ENCODE measurements around the gene TIA1. TPM values are rescaled to one million over a fixed set of nuclear protein-coding genes. Genes with fewer than 3 reads are reported as not detected.

TIA1 gene
- total RNA-seq, 1 experiment from 2014 or later, result 150 TPM

DNA sequence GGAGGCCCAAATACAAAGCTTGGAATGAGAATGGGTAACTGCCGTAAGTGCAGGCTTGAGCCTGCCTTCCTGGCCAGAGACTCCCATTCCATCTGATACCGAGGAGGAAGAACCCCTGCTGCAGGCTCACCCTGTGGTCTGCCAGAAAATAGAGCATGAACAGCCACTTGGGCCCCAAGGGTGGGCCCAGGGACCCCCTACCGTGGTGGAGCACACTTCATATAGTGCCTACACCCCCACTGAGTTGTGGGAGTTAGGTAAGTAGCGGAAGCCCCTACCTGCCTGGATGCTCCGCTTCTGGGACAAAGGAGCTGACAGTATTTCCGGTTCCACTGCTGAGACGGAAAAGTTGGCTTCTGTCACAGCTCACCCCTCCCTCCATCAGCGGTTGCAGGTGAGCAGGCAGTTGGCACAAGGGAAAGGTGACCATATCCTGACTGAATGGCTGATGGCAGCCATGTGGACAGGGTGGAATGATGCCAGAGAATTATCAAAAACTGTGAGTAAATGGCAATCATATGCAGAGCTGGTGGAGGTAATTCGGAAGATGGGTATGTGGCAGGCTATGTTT, 46.1 kb downstream of the TIA1 start:
- CTCF ChIA-PET, result interaction anchor here (0.7 kb wide), 2 partner anchors 11 to 288 kb away, joined by 3 read pairs; partner anchors contain the start of gene C2orf42
- TF ChIP-seq PREB (CRISPR knock-in tag; IDR thresholded peaks at IDR 0.05; ENCODE audit: borderline replicate concordance), result no peak
- TF ChIP-seq TEAD1 (CRISPR knock-in tag; IDR thresholded peaks at IDR 0.05), result no peak
- TF ChIP-seq SMAD3 (CRISPR knock-in tag; IDR thresholded peaks at IDR 0.05; ENCODE audit: borderline replicate concordance), result no peak
- no peak for TF ChIP-seq ATF1 (CRISPR knock-in tag; IDR thresholded peaks at IDR 0.05)
- no peak for TF ChIP-seq ZNF121 (CRISPR knock-in tag; IDR thresholded peaks at IDR 0.05)
- no peak for TF ChIP-seq TEAD4 (CRISPR knock-in tag; IDR thresholded peaks at IDR 0.05)
- TF ChIP-seq ZNF396 (CRISPR knock-in tag; IDR thresholded peaks at IDR 0.05; ENCODE audit: borderline replicate concordance), result no peak
- no peak for TF ChIP-seq JAZF1 (CRISPR knock-in tag; IDR thresholded peaks at IDR 0.05)
- TF ChIP-seq, protein P1, sequence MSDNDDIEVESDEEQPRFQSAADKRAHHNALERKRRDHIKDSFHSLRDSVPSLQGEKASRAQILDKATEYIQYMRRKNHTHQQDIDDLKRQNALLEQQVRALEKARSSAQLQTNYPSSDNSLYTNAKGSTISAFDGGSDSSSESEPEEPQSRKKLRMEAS (CRISPR knock-in tag; IDR thresholded peaks at IDR 0.05), result no peak
- no peak for TF ChIP-seq FOXJ3 (CRISPR knock-in tag; IDR thresholded peaks at IDR 0.05; ENCODE audit: borderline replicate concordance)
- TF ChIP-seq ZNF416 (CRISPR knock-in tag; IDR thresholded peaks at IDR 0.05), result no peak
- TF ChIP-seq, protein P2, sequence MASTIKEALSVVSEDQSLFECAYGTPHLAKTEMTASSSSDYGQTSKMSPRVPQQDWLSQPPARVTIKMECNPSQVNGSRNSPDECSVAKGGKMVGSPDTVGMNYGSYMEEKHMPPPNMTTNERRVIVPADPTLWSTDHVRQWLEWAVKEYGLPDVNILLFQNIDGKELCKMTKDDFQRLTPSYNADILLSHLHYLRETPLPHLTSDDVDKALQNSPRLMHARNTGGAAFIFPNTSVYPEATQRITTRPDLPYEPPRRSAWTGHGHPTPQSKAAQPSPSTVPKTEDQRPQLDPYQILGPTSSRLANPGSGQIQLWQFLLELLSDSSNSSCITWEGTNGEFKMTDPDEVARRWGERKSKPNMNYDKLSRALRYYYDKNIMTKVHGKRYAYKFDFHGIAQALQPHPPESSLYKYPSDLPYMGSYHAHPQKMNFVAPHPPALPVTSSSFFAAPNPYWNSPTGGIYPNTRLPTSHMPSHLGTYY (CRISPR knock-in tag; IDR thresholded peaks at IDR 0.05), result no peak
- no peak for ATAC-seq

DNA sequence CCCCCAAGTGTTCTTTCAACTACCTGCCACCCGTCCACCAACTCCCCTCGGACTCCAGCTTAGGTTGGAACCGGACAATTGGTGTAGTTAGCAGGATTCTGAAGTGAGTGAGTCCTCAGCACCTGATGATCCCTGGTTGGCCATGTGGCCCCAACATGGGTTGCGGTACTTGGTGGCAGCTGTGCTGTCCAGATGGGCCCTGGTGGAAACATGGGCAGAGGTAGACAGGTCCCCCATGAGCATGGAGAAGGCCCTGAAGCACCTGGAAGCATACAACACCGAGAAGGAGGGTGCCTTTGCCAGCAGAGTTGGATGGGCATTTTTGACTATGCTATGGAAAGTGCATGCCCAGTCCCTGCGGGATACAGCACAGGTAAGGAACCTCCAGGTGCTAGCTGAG, 46.6 kb downstream of the TIA1 start:
- Mint-ChIP-seq H3K27ac (no peak overlapping the region), H3K36me3 (no peaks in the 10 kb centered on the region), H3K4me3 (no peak overlapping the region), H3K9me3 (peaks cover 4% of the 10 kb centered on the region), H3K4me1 (no peaks in the 10 kb centered on the region), H3K27me3 (ENCODE audit: low read depth) (no peaks in the 10 kb centered on the region)
- TF ChIP-seq CREB1 (CRISPR knock-in tag; IDR thresholded peaks at IDR 0.05), result no peak
- TF ChIP-seq E2F1 (CRISPR knock-in tag; IDR thresholded peaks at IDR 0.05), result no peak
- no peak for TF ChIP-seq ETV6 (CRISPR knock-in tag; IDR thresholded peaks at IDR 0.05)
- TF ChIP-seq FOXP1 (CRISPR knock-in tag; IDR thresholded peaks at IDR 0.05; ENCODE audit: borderline replicate concordance), result no peak
- DNase-seq (ENCODE audit: low spot score) (no peak), ATAC-seq (no peak)
- ChIA-PET CTCF (interaction anchor here (0.7 kb wide), 1 partner anchor 11 kb away, joined by 3 read pairs; the partner anchor contains the start of gene C2orf42), POLR2A (interaction anchor here (0.6 to 1.2 kb wide), 2 partner anchors 11 to 573 kb away, joined by 3 to 4 read pairs; partner anchors contain the start of gene C2orf42)

More for the DNA sequence above, 46.1 kb downstream of the TIA1 start:
- Mint-ChIP-seq H3K36me3 (no peaks in the 10 kb centered on the region), H3K27ac (no peak overlapping the region), H3K4me3 (no peak overlapping the region), H3K9me3 (peaks cover 4% of the 10 kb centered on the region), H3K4me1 (no peaks in the 10 kb centered on the region), H3K27me3 (ENCODE audit: low read depth) (no peaks in the 10 kb centered on the region)
- no peak for DNase-seq (ENCODE audit: low spot score)
- POLR2A ChIA-PET, result interaction anchor here (0.6 to 1.2 kb wide), 2 partner anchors 11 to 573 kb away, joined by 3 to 4 read pairs; partner anchors contain the start of gene C2orf42

- Mint-ChIP-seq H3K27me3 (ENCODE audit: low read depth) (no peaks in the 10 kb centered on the region), H3K27ac (no peak overlapping the region), H3K9me3 (peaks cover 4% of the 10 kb centered on the region), H3K4me1 (no peaks in the 10 kb centered on the region), H3K36me3 (no peaks in the 10 kb centered on the region), H3K4me3 (no peak overlapping the region)
- no peak for TF ChIP-seq NFYB (CRISPR knock-in tag; conservative IDR thresholded peaks at IDR 0.05; ENCODE audit: low read depth)
- peak; percentile 69; the same call in 1 of the 2 replicates for TF ChIP-seq ZNF317 (CRISPR knock-in tag; IDR thresholded peaks at IDR 0.05; ENCODE audit: borderline replicate concordance, low read depth)
- DNase-seq (ENCODE audit: low spot score), result no peak
- no peak for ATAC-seq
- ChIA-PET POLR2A (interaction anchor here (0.6 kb wide), 1 partner anchor 574 kb away, joined by 3 read pairs; no protein-coding TSS in a partner anchor), CTCF (interaction anchor here (0.7 kb wide), 2 partner anchors 10 to 139 kb away, joined by 3 read pairs; partner anchors contain the start of gene C2orf42)
Measured at GRCh38 chr2:70201225-70201768, 47.1 kb downstream of the TIA1 start.

Data from WTC11 (cell line).